HS-5 (cell line): Measurements from ENCODE around the gene STK32C.
"Not testable (repeated sequence)": the region's sequence is repeated elsewhere in the genome, so short reads cannot be mapped to it uniquely, and the experiment has no call there.

Experiments used
- DNase-seq: peaks from one replicate; pipeline ENCODE4 v3.0.0-alpha.2; 2012; ENCODE audit warnings: low read depth

The STK32C gene

DNA sequence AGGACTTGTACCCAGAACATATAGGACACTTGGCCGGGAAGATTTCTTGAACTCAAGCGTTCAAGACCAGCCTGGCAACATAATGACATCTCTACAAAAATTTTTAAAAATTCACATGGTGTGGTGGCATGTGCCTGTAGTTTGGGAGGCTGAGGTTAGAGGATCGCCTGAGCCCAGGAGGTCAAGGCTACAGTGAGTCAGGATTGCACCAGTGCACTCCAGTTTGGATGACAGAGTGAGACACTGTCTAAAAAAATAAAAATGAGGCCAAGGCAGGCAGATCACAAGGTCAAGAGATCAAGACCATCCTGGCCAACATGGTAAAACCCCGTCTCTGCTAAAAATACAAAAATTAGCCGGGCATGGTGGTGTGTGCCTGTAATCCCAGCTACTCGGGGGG, 9.7 kb upstream of the STK32C start:
- not testable (repeated sequence) for DNase-seq

DNA sequence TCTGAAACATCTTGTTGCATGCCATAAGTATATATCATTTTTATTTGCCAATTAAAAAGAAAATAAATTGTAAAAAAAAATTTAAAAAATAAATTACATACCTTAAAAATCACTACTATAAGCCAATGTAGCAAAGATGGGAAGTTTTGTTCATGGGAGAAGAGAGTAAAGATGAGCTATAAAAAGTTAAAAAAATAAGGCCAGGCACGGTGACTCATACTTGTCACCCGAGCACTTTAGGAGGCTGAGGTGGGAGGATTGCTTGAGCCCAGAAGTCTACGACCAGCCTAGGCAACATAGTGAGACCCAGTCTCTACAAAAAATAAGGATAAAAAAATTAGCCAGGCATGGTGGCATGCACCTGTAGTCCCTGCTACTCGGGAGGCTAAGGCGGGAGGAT, 8.4 kb upstream of the STK32C start:
- no peak for DNase-seq

DNA sequence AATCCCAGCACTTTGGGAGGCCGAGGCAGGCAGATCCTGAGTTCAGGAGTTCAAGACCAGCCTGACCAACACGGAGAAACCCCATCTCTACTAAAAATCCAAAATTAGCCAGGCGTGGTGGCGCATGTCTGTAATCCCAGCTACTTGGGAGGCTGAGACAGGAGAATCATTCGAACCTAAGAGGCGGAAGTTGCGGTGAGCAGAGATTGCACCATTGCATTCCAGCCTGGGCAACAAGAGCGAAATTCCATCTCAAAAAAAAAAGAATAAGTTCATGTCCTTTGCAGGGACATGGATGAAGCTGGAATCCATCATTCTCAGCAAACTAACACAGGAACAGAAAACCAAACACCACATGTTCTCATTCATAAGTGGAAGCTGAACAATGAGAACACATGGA, 7.1 kb upstream of the STK32C start:
- not testable (repeated sequence) for DNase-seq

DNA sequence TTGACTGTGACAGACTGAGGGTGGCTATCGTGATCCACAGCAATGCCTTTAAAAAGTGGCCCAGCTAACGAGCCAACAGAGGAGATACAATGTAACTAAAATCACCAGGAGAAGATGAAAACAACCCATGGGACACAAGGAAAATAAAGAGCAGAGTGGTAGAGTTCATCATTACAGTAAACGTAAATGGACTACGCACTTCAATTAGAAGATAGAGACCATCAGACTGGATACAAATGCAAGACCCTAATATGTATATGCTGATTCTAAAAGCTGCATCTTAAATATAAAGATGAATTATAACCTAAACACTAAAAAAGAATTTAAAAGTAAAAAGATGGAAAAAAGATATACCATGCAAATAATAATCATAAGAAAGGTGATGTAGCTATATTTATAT, 6.6 kb upstream of the STK32C start:
- DNase-seq = no peak

DNA sequence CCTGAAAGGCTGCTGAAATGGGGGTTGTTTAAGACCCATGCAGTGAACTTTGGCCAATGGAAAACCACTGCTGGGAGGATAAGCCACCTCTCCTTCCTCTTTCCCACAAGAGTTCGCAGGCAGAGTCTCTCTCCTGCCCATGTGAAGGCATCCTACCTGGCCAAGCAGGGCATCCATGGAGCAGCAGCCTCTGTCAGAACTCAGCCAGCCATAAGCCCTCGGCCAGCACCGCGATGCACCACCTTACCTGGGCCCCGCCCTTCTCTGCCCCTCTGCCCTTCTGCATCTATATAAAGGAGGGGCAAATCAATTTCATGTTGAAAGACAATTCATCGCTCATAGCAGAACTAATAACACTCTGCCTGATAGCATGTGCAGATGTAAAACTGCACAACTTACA, 6.1 kb upstream of the STK32C start:
- DNase-seq = no peak

DNA sequence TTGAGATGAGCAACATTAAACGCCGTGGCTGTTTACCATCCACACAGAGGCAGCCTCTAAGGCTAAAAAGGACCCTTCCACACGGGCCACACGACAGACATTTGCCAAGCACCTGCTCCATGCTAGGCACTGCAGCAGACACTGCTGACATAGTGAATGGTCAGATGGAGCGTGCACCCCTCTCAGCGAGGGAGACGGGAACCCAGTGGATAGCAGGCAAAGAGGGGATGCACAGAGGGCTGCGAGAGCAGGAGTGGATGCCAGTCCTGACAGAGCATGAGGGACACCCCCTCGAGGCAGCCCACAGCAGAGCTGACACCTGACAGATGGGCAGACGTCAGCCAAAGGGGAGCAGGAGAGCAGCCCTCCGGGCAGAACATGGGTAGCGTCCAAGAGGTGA, 5.6 kb upstream of the STK32C start:
- DNase-seq = no peak

DNA sequence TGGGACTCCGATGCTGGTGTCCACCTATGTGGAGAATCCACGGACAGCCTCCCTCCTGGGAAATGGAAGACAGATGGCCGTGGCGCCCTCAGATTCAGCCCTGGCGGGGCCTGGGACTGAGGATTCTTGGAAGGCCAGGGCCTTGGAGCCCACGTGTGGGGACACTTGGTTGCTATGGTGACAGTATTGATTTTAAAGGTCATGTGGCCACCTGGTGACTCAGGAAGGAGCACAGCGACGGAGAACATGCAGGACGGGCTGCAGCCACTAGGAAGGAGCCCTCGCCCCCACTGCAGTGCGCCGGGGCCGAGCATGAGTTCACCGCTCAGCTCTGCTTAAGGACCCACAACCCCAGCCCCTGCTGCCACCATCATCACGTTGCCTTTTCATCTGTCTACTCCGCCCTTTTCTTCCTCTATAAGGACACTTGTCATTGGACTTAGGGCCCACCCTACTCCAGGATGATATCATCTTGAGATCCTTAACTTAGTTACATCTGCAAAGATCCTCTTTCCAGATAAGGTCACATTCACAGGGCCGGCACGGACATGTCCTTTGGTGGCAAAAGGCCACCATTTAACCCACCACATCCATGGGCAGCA, 3.7 kb upstream of the STK32C start:
- DNase-seq = no peak

DNA sequence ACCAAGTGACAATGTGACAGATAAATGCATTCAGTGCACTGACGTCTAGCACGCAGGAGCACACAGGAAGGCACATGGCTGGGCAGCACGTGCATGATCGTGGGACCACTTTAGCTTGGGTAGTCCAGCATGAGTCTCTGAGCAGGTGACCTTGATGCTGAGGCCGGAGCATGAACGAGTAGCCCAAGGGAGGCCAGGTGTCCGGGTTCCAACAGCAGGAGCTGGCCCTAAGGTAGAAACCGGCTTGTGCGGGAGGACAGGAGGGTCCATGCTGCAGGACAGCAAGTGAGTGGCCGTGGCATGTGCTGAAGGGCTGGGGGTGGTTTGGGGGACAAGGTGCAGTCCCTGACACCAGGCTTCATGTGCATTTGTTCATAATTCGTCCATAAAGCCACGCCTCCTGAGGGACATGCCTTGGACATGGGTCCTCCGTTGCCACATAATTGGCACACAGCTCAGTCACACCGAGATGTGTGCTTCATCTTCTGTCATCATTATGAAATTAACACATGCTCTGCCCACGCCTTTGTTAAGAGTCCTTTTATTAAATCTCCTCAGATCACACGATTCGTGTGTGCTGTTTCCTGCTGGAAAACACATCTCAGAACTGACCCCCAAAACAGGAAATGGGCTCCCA, 3.1 kb upstream of the STK32C start:
- no peak for DNase-seq

DNA sequence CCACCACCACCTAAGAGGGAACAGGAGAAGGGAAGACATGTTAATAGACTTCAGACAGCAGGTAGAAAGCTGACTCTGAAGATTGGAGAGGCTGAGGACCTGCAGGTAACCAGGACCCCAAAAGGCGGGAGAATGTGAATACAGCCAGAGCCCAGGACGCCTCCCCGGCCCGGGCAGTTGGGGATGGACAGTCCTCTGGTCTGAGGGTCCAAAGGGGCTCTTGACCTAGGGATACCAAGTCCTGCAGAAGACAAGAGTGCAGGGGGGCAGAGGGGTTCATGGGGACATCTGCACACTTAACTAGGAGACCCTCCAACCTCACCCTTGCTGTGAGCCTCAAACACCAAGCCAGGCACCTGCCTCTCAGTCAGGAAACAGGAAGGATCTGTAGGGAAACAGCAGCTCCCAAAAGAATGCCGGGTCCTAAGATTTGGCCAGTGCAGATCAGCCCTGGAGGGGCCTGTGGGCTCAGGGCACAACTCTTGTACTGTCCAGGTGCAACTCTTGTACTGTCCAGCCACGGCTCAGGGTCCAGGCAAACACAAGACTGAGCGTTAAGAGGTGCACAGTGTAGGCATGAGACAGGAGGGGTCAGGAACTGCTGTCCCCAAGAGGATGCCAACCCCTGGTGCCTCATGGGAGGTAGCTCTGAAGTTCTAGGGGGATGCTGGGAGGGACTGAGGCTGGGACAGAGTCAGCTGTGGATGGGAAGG, 2.3 kb upstream of the STK32C start:
- DNase-seq = no peak

DNA sequence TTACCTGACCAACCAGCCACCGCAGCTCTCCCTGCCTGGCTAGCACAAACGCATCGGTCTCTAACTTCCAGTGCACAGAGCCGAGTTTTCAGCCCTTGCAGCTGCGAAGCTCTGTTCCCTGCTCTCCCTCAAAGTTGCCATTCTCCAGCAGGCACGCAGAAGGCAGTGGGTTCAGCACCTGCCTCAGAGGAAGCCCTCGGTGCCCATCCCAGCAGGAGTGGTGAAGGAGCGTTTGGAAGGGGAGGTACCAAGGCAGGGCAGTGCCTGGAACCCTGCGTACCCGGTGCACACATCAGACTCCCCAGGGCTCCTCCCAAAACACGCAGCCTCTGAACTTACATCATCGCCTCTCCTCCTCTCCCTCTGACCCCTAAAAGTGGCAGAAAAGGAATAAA, 1.7 kb upstream of the STK32C start:
- DNase-seq = no peak

DNA sequence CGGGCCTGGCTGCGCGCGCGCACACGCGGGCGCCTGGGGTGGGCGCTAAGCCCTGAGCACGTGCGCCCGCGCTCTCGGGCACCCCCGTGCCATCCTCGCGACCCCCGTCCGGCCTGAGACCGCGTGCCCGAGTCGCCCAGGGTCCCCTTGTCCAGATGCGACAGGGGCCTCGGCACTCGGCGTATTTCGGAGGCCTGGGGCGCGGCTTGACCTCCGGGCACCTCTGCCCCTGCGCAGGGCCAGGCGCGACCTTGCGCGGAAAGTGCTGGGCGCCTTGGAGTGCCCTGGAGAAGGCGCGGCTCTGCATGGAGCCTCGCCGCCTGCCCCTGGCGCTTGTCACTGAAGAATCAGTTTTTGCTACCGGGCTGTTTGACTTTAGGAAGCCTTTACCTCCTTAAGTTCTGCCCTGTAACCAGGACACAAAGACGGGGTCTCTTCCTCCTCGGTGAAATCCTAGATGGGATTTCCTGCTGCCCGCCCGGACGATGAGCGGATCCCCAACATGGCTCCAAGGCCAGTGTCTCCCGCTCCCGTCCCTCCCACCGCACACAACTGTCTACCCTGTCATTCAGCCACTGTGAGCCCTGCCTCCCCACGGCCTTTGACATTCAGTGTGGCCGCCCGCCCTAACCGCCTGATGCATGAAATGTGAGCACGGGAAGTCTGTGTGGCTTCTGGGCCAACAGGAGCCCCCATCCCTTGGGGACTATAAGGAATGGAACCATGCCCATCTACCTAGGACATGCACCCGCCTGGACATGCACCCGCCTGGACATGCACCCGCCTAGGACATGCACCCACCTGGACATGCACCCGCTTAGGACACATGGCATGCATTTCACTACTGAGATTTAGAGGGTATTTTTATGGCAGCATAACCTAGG, 1.1 kb upstream of the STK32C start:
- no peak for DNase-seq

DNA sequence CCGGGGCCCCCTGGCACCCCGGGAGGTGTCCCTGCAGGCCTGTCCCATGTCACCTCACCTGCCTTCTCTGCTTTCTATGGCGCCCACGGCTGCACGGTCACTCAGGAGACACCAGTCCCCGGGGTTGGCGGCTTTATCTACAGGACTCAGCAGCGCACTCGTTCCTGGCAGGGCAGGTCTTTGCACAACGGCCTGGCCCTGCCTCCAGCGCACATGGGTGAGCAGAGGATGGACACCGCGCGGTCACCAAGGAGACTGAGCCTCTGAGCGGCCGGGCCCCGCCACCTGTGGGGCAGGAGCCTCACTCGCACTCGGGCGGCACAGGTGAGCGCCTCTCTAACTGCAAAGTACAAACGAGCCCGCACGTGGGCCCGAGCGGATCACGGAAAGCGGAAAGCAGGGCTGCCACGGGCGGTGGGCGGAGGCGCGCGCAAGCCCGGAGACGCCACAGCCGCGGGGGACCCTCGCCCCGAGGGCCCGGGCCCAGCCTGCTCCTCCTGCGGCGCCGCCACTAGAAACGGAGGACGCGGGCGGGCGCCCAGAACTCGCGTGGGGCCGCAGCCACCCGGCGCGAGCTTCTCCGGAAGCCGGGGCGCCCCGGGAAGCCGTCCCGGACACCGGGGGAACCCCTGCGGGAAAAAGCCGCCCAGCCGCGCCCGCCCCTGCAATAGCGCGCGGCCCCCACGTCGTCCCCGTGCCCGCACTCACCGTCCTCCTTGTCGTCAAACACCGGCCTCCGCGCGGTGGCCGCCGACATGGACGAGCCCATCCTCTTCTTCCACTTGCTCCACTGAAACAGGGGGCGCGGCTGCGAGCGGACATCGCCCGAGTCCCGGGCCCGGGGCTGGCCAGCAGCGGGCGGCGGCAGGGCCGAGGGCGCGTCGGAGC, 642 bp downstream of the STK32C start:
- no peak for DNase-seq

DNA sequence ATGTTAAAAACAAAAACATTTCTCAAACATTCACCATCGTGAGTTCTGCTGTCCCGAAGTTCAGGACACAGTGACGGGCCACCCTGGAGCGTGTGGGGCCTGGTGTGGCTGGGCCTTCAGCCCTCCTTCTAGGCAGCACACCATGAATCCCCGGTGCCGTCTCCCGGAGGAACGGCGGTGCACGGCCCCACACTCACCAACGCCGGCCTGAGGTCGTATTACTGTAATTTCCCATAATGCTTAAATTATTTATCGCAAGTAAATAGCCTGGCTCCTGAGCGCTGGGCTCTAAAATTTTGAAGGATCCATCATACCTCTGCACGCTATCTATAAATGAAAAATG, 1.4 kb downstream of the STK32C start:
- no peak for DNase-seq

DNA sequence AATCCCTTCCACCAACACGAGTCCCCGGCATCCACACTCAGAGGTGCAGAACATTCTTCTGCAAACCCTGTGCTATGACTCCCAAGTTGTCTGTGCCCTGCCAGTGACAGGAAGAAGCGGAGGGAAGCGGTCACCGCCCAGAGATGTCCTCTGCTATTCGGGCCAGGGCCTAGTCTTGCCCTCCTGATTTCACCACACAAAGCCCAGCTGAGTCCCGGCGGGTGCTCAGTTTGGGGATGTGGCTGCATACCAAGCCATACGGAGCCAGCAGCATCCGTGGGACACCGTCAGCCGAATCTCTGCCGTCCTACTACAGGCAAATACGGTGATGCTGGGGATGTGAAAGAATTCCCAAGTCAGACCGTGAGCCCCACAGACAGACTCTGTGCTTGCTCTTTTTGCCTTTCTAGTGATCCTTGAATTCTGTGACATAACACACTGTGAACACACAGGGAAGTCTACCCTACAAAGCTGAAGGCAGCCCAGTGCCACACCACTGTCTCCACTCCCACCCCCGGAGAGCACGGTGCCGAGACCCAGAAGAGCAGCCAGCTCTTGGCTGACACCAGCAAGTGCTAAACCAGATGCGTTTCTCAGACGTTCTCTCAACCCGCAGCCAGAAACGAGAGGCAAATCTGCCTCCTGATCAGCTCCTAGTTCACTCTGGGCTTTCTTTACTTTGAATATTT, 2.0 kb downstream of the STK32C start:
- DNase-seq = no peak

DNA sequence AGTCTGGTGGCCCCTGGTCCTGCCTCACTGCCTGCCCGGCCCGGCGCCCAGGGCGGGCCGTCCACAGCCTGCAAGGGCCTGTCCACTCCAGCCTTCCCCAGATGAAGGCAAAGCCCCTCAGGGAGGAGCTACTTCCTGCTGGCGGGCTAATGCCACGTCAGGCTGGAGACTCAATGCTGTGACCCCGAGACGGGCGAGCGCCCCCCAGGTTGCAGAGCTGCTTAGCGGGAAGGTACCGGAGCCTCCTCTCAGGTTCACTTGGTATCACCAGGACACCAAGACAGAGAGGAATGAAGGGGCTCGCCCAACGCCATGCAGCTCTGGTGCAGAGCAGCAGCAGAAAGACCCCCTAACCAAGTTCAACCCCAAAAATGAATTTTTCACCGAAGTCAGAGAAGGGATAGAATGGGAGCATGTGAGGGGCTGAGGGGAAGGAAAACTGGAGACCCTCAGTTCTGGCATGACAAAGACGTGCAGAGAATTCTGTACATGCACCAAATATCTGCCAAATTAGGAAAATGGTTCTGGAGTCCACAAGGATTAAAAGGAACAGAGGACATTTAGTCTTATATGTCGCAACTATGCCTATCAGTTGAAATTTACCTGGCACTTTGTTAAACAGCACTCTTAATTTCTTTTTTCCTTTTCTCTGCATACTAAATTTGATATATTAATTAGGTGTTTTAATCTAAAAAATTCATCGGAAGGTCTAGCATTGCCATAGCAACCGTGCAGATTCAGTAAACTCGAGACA, 2.8 kb downstream of the STK32C start:
- DNase-seq = no peak

DNA sequence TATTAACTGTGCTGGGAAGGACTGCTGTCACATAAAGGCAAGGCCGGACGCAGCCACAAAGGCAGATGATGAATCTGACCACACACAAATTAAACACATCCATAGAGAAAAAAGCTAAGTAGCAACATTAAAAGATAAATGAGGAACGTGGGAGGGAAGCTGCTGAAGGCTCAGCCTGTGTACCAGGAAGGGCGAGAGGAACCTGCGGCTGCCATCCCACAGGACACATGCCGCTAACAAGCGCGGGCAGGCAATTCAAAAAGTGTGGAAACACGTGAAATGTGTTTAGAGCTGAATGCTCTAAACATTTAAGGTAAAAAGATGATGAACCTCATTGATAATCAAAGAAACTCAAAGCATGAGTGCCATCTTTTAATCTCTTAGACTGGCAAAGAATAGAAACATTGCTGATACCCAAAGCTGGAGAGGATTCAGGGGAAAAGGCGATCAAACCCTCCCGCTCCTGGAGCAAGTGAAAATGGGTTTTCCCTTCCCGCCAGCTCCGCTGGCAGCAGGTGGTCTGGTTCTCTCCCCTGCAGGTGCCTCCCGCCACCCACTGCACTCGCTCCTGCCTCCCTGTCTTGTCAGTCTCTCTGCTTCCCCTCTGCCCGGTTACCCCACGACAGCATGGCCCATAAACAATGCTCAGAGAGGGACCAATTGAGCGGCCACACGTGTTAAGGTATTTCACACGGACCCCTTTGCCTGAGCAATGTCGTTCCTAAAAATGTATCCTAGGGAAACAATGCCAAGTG, 4.2 kb downstream of the STK32C start:
- no peak for DNase-seq

DNA sequence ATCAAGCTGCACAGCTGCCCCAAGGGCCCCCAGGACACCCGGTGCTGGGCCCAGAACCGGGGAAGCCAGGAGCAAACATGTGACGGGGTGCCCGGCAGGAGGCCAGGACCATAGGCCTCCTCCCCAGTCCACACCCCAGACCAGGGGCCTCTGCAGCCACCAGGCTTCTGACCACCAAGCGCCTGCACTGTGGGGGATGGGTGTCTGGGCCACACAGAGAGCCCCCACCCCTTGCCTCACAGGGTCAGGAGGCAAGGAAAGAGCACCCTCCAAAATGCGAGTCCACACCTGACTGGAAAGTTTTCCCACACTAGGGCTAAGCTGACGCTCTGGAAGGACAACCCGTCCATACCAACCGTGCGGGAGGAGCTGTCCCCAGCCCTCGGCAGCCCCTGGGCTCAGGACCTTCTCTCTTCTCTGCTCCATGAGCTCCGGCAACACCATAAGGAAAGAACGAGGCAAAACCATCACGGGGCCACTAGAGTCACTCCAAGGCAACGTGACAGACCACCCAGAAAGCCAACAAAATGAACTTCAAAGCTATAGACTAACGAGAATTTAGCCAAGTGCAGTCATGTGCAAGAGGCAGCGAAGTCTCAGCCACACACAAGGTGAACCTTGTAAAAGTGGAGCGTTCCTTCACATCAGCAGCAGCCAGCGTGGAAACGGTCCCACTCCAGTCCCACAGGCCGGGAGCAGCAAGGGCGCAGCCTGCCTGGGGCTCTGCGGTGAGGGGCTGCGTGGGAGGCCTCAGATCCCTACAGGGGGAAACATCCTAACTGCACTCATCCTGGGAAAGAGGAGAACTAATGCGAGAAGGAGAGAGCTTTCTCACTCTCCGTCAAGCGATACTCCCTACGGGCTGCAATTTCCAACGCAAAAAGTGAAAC, 5.1 kb downstream of the STK32C start:
- DNase-seq = no peak
